Small intestine (tissue), 7 donors: ENCODE measurements around the gene EPO. TPM values are rescaled to one million over a fixed set of nuclear protein-coding genes. Genes with fewer than 3 reads are reported as not detected.

ENCODE experiments used
- DNase-seq, 2 donors: peaks; one replicate each; pipeline versions ENCODE4 v3.0.0 to v3.0.0-alpha.2; 2013
- FAIRE-seq: peaks from 2 replicates; lab custom pipeline; 2012; peaks lifted over from hg19 to GRCh38; lab: Jason Lieb, UNC
- H3K27ac ChIP-seq, 3 donors: one replicate each; pipeline ENCODE4 v1.5.1; 2013; ENCODE audit warnings: low read length in 2 of 3, mild to moderate bottlenecking in 2 of 3, control low read depth in 1 of 3, inconsistent platforms in 1 of 3, low read depth in 1 of 3, moderate library complexity in 1 of 3
- H3K27me3 ChIP-seq, 3 donors: one replicate each; pipeline ENCODE4 v1.6.1; 2013; ENCODE audit warnings: low read length in 3 of 3, inconsistent platforms in 1 of 3; ENCODE audit not compliant: control insufficient read depth in 3 of 3, insufficient read depth in 3 of 3
- H3K36me3 ChIP-seq, 3 donors: one replicate each; pipeline ENCODE4 v1.6.1; 2013; ENCODE audit warnings: low read length in 3 of 3, inconsistent platforms in 1 of 3, low read depth in 1 of 3, mild to moderate bottlenecking in 1 of 3, moderate library complexity in 1 of 3; ENCODE audit not compliant: control insufficient read depth in 3 of 3, insufficient read depth in 2 of 3
- H3K4me1 ChIP-seq, 3 donors: one replicate each; pipeline ENCODE4 v1.6.1; 2013; ENCODE audit warnings: low read length in 2 of 3, inconsistent platforms in 1 of 3, low read depth in 1 of 3, mild to moderate bottlenecking in 1 of 3, moderate library complexity in 1 of 3; ENCODE audit not compliant: control insufficient read depth in 3 of 3, insufficient read depth in 2 of 3
- H3K4me3 ChIP-seq, 3 donors: one replicate each; pipeline ENCODE4 v1.5.1; 2013; ENCODE audit warnings: low read length in 3 of 3, control low read depth in 1 of 3, inconsistent platforms in 1 of 3, low read depth in 1 of 3, mild to moderate bottlenecking in 1 of 3, moderate library complexity in 1 of 3
- H3K9me3 ChIP-seq, 2 donors: one replicate each; pipeline ENCODE4 v1.6.1; 2013; ENCODE audit warnings: low read depth in 1 of 2, low read length in 1 of 2; ENCODE audit not compliant: control insufficient read depth in 2 of 2, insufficient read depth in 1 of 2
- WGBS, 3 donors: extraction: QIAGEN DNeasy Blood & Tissue Kit; methylation state at CpG; one replicate each; pipeline ENCODE4 v1.1.7; 2013; 5-methylcytosine and 5-hydroxymethylcytosine counted together
- polyA plus RNA-seq, 4 donors: library from polyadenylated mRNA; stranded (reverse) in 3 of 4; unstranded in 1 of 4; fragments of 200-250 nt in 3 of 4; fragments of 120-200 nt in 1 of 4; gene quantifications; one replicate each; pipeline versions ENCODE4 v1.2.1 to v1.2.3, GENCODE V29; 2013
- donor health status: healthy with polysubstance abuse.
- donor health status: control.
- donor health status: control.
- donor health status: Bipolar disorder and iron deficiency.
- donor health status: healthy.

EPO gene
- polyA plus RNA-seq, 4 donors = 0.04 to 0.15 TPM; not detected in 2

- no peak overlapping the region for H3K4me3 ChIP-seq
- no peaks in the 10 kb centered on the region for H3K27me3 ChIP-seq
- peaks cover 22 to 99% (median 28%) of the 10 kb centered on the region in 3 donors for H3K36me3 ChIP-seq
- DNase-seq = no peak
- no peak overlapping the region for H3K27ac ChIP-seq
- H3K4me1 ChIP-seq = peaks cover 0 to 35% (median 0%) of the 10 kb centered on the region in 3 donors
- no peaks in the 10 kb centered on the region for H3K9me3 ChIP-seq
- no peak for FAIRE-seq
- 78 to 85% (median 79%) methylated on average over 29 of the region's 29 CpGs for WGBS, 3 donors
Measured at GRCh38 chr7:100681491-100682227, 38.6 kb upstream of the EPO start.

DNA sequence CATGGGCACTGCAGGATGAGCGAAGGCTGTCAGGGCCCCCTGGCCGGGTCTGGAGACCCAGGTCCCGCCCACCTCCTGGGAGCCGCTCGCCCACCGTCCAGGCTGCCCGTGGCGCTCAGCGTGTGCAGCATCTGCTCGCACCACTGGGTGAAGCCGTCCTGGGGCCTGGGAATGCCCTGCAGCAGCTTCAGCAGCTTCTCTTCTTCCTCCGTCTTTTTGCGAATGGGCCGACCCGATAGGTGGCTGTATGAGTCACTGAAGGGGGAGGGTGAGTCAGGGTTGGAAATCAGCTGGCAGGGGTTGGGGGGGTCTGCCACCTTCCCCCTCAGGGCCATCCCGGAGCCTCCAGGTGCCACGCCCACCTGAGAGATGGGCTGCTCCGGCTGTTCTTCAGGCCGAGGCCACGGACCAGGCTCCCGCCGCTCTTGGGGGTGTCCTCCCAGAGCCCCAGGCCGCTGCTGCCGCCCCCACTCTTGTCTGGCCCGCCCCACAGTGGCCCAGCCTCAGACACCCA, 38.0 kb upstream of the EPO start:
- H3K27me3 ChIP-seq = no peaks in the 10 kb centered on the region
- no peak for FAIRE-seq
- H3K36me3 ChIP-seq = peaks cover 22 to 99% (median 29%) of the 10 kb centered on the region in 3 donors
- H3K4me3 ChIP-seq = no peak overlapping the region
- H3K27ac ChIP-seq = no peak overlapping the region
- no peak for DNase-seq
- 81 to 84% (median 82%) methylated on average over 18 to 25 of the region's 25 CpGs for WGBS, 3 donors
- H3K4me1 ChIP-seq = peaks cover 0 to 29% (median 0%) of the 10 kb centered on the region in 3 donors
- no peaks in the 10 kb centered on the region for H3K9me3 ChIP-seq

DNA sequence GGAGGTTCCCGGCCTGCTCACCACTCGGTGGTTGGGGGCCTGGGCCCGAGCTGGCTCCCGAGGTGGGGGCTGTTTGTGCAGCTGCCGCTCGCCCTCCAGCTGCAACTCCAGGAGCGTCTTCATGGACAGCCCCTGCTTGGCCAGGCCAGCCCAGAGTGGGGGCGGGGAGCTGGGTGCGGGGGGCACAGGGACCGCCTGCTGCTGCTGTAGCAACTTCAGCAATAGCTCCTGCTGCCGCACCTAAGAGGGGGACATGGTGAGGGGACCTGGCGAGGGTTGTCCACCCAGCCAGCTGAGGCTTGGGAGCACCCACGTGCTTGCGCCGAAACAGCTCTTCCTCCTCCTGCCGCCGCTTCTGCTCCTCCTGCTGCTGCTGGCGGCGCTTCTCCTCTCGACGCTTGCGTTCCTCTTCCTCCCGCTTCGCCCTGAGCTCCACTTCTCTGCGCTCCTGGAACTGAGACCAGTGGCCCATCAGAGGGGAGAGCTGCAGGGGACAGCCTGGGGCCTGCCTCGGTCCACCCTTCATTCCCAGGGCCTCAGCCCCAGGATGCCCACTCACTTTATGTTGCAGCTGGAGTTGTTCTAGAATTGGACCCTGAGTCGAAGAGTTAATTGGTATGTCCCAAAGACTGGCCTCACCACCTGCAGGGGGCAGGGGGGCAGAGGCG, 37.1 kb upstream of the EPO start:
- FAIRE-seq = no peak
- no peaks in the 10 kb centered on the region for H3K9me3 ChIP-seq
- H3K36me3 ChIP-seq = peaks cover 26 to 99% (median 27%) of the 10 kb centered on the region in 3 donors

GRCh38 chr7:100683659-100684533, 36.4 kb upstream of the EPO start:
- Histone ChIP-seq H3K4me1 (peaks cover 0 to 13% (median 0%) of the 10 kb centered on the region in 3 donors), H3K36me3 (peaks cover 21 to 99% (median 23%) of the 10 kb centered on the region in 3 donors), H3K4me3 (no peak overlapping the region), H3K9me3 (no peaks in the 10 kb centered on the region), H3K27ac (no peak overlapping the region), H3K27me3 (no peaks in the 10 kb centered on the region)
- 91 to 95% (median 93%) methylated on average over 26 to 37 of the region's 37 CpGs for WGBS, 3 donors
- DNase-seq = no peak
- no peak for FAIRE-seq

More for the DNA sequence above, 37.1 kb upstream of the EPO start:
- DNase-seq = no peak
- WGBS, 3 donors = 88 to 90% (median 89%) methylated on average over 23 to 28 of the region's 28 CpGs
- Histone ChIP-seq H3K27ac (no peak overlapping the region), H3K27me3 (no peaks in the 10 kb centered on the region), H3K4me3 (no peak overlapping the region), H3K4me1 (peaks cover 0 to 21% (median 0%) of the 10 kb centered on the region in 3 donors)

DNA sequence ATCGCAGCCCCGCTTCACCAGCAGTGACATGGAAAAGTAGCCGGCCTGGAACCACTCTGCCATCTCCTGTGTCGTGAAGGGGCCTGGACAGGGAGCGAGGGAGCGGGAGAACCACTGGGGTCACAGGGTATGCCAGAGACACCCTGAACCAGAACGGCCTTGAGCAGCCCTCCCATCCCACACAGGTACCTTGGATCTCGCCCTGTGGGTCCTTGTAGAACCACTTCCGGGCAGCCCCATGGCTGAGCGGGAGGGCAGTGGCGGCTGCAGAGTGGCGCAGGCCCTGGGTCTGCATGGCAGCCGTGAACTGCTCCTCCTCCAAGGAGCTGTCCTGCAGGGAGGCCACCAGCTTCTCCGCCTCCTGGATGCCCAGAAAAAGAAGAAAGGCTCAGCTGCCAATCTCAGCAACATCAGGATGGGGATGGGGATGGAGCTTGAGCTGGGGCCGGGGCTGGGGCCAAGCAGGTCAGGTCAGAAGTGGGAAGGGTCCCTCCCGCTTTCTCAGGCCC, 35.7 kb upstream of the EPO start:
- Histone ChIP-seq H3K9me3 (no peaks in the 10 kb centered on the region), H3K27ac (no peak overlapping the region), H3K27me3 (no peaks in the 10 kb centered on the region), H3K4me1 (peaks cover 0 to 6% (median 0%) of the 10 kb centered on the region in 3 donors), H3K4me3 (no peak overlapping the region), H3K36me3 (peaks cover 20 to 99% (median 23%) of the 10 kb centered on the region in 3 donors)
- FAIRE-seq (no peak), DNase-seq (no peak)
- 93 to 96% (median 95%) methylated on average over 16 of the region's 16 CpGs for WGBS, 3 donors

- Histone ChIP-seq H3K4me3 (no peak overlapping the region), H3K9me3 (no peaks in the 10 kb centered on the region), H3K27me3 (no peaks in the 10 kb centered on the region), H3K27ac (no peak overlapping the region), H3K36me3 (peaks cover 19 to 99% (median 23%) of the 10 kb centered on the region in 3 donors), H3K4me1 (peaks cover 0 to 1% (median 0%) of the 10 kb centered on the region in 3 donors)
- DNase-seq = no peak
- WGBS, 3 donors = 86 to 94% (median 88%) methylated on average over 18 of the region's 18 CpGs
- FAIRE-seq = no peak
Measured at GRCh38 chr7:100685049-100685605, 35.1 kb upstream of the EPO start.

DNA sequence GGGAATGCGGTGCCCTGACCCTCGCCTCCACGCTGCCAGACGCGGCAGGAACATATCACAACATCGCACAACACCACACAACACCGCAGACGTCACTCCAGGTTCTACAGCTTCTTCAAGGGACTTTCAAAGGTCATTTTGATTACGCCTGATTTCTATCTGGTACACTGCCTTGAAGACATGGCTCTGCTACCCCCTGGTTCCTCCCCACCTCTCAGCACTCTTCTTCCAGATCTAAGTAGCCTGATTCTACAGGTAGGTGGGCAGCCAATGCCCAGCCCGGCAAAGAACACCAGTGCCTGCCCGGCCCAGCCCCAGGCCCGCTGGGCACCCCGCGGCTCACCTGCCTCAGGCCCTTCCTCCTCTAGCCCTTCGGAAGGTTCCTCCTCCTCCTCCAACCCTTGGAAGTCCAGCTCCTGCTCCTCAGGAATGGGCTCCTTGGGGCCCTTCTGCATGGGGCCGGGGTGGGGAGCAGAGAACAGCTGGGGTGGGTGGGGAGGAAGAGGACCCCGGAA, 34.6 kb upstream of the EPO start:
- WGBS, 3 donors = 90 to 92% (median 90%) methylated on average over 17 of the region's 17 CpGs
- FAIRE-seq (no peak), DNase-seq (no peak)
- Histone ChIP-seq H3K4me1 (no peaks in the 10 kb centered on the region), H3K4me3 (no peak overlapping the region), H3K27ac (no peak overlapping the region), H3K9me3 (no peaks in the 10 kb centered on the region), H3K36me3 (peaks cover 19 to 96% (median 23%) of the 10 kb centered on the region in 3 donors), H3K27me3 (no peaks in the 10 kb centered on the region)
